AG08395 (cell line): ENCODE measurements around the gene SHMT2.
"Not testable (repeated sequence)": the region's sequence is repeated elsewhere in the genome, so short reads cannot be mapped to it uniquely, and the experiment has no call there.

Experiments
- DNase-seq: peaks from one replicate; pipeline ENCODE4 v3.0.0; 2012; ENCODE audit warnings: mixed read lengths, low spot score

Gene SHMT2

GRCh38 chr12:57266681-57267080 is 37.2 kb downstream of the SHMT2 start:
- no peak for DNase-seq

GRCh38 chr12:57268264-57268663 is 38.8 kb downstream of the SHMT2 start:
- no peak for DNase-seq

- DNase-seq, result no peak
Measured at GRCh38 chr12:57270966-57271470, 41.5 kb downstream of the SHMT2 start.

GRCh38 chr12:57272337-57273151 is 43.0 kb downstream of the SHMT2 start:
- DNase-seq, result peak; percentile 49

- DNase-seq, result no peak
Measured at GRCh38 chr12:57273516-57273915, 44.0 kb downstream of the SHMT2 start.

- DNase-seq, result not testable (repeated sequence)
Measured at GRCh38 chr12:57276233-57276632, 46.7 kb downstream of the SHMT2 start.

GRCh38 chr12:57276935-57277563 is 47.5 kb downstream of the SHMT2 start:
- DNase-seq, result peak; percentile 22

GRCh38 chr12:57278465-57279381 is 49.2 kb downstream of the SHMT2 start:
- no peak for DNase-seq

GRCh38 chr12:57280211-57281062 is 50.9 kb downstream of the SHMT2 start:
- DNase-seq, result peak; percentile 84

GRCh38 chr12:57282073-57282472 is 52.6 kb downstream of the SHMT2 start:
- not testable (repeated sequence) for DNase-seq
